HT-29 (cell line): Measurements from ENCODE around the gene LMOD1. TPM values are rescaled to one million over a fixed set of nuclear protein-coding genes. Genes with fewer than 3 reads are reported as not detected.
"Not testable (repeated sequence)": the region's sequence is repeated elsewhere in the genome, so short reads cannot be mapped to it uniquely, and the experiment has no call there.

ENCODE experiments used
- DNase-seq: peaks from one replicate; pipeline ENCODE4 v3.0.0-alpha.2; 2015; ENCODE audit warnings: low spot score
- total RNA-seq: library from RNA; depleted of rRNA; stranded (reverse); fragments of >200 nt; shearing (Covaris generic); gene quantifications from 2 replicates; pipeline ENCODE4 v1.2.3, GENCODE V29; 2014

The LMOD1 gene
- total RNA-seq, 1 experiment from 2014 or later: not detected

GRCh38 chr1:201916649-201917249 lies 29.6 kb downstream of the LMOD1 start:
- no peak for DNase-seq

GRCh38 chr1:201914456-201915235 lies 31.7 kb downstream of the LMOD1 start:
- no peak for DNase-seq

- peak; percentile 28 for DNase-seq
These were observed 33.5 kb downstream of the LMOD1 start for GRCh38 chr1:201912832-201913231.

GRCh38 chr1:201911826-201912571 lies 34.3 kb downstream of the LMOD1 start:
- DNase-seq: no peak

GRCh38 chr1:201907621-201908020 lies 38.7 kb downstream of the LMOD1 start:
- no peak for DNase-seq

- DNase-seq: no peak
These were observed 40.0 kb downstream of the LMOD1 start for GRCh38 chr1:201906336-201906735.

- no peak for DNase-seq
These were observed 41.0 kb downstream of the LMOD1 start for GRCh38 chr1:201905234-201905890.

GRCh38 chr1:201904579-201904978 lies 41.8 kb downstream of the LMOD1 start:
- no peak for DNase-seq

GRCh38 chr1:201903135-201903534 lies 43.2 kb downstream of the LMOD1 start:
- no peak for DNase-seq

GRCh38 chr1:201902198-201902597 lies 44.1 kb downstream of the LMOD1 start:
- DNase-seq: no peak

- DNase-seq: not testable (repeated sequence)
These were observed 45.3 kb downstream of the LMOD1 start for GRCh38 chr1:201901036-201901435.

- DNase-seq: no peak
These were observed 45.9 kb downstream of the LMOD1 start for GRCh38 chr1:201900476-201900875.

GRCh38 chr1:201899683-201900429 lies 46.5 kb downstream of the LMOD1 start:
- no peak for DNase-seq

GRCh38 chr1:201898992-201899391 lies 47.4 kb downstream of the LMOD1 start:
- DNase-seq: no peak

GRCh38 chr1:201898240-201898894 lies 48.0 kb downstream of the LMOD1 start:
- DNase-seq: no peak

- peak; percentile 46 for DNase-seq
These were observed 49.4 kb downstream of the LMOD1 start for GRCh38 chr1:201896951-201897391.

- DNase-seq: peak; percentile 92
These were observed 50.2 kb downstream of the LMOD1 start for GRCh38 chr1:201895913-201896807.

- DNase-seq: no peak
These were observed 51.2 kb downstream of the LMOD1 start for GRCh38 chr1:201895120-201895665.
